ENCODE data around the gene POFUT2. TPM values are rescaled to one million over a fixed set of nuclear protein-coding genes. Genes with fewer than 3 reads are reported as not detected.

POFUT2 gene
- total and polyA plus RNA-seq, 7 donors = 2.5 to 31.3 (median 18.9) TPM

- H3K36me3 ChIP-seq = no peaks in the 10 kb centered on the region
- no peaks in the 10 kb centered on the region for H3K9me3 ChIP-seq
- DNase-seq = peak; percentile 70
- H3K27ac ChIP-seq = peak overlapping the region in 3 of 4 donors; percentile 69 to 80 (median 75)
- 25 to 63% methylated on average over 30 of the region's 30 CpGs for WGBS, 2 donors
- no peaks in the 10 kb centered on the region for H3K27me3 ChIP-seq
- TF ChIP-seq EP300 (IDR thresholded peaks at IDR 0.05) = no peak
- no peak for TF ChIP-seq POLR2A (IDR thresholded peaks at IDR 0.05)
- TF ChIP-seq CTCF (IDR thresholded peaks at IDR 0.05) = no peak
- TF ChIP-seq POLR2AphosphoS5 (IDR thresholded peaks at IDR 0.05) = no peak
- no peak overlapping the region for H3K4me3 ChIP-seq
- intact Hi-C loops (cut with DNase I) = no loop called here
- H3K4me1 ChIP-seq = peaks cover 0 to 24% (median 18%) of the 10 kb centered on the region in 4 donors
Measured at GRCh38 chr21:45329261-45330074, 41.8 kb upstream of the POFUT2 start.

- Histone ChIP-seq H3K27me3 (no peaks in the 10 kb centered on the region), H3K4me1 (peaks cover 0 to 31% (median 24%) of the 10 kb centered on the region in 4 donors), H3K4me3 (no peak overlapping the region), H3K9me3 (no peaks in the 10 kb centered on the region), H3K36me3 (no peaks in the 10 kb centered on the region), H3K27ac (peak overlapping the region in 2 of 4 donors; percentile 75 to 80)
- intact Hi-C loops (cut with DNase I) = no loop called here
- no peak for TF ChIP-seq POLR2A (IDR thresholded peaks at IDR 0.05)
- TF ChIP-seq CTCF (IDR thresholded peaks at IDR 0.05) = no peak
- WGBS, 2 donors = 82 to 87% methylated on average over 43 of the region's 43 CpGs
- peak; percentile 66 for DNase-seq
Measured at GRCh38 chr21:45328198-45329091, 40.8 kb upstream of the POFUT2 start.

- Histone ChIP-seq H3K27ac (no peak overlapping the region), H3K4me1 (peaks cover 0 to 39% (median 31%) of the 10 kb centered on the region in 4 donors), H3K36me3 (no peaks in the 10 kb centered on the region), H3K27me3 (no peaks in the 10 kb centered on the region), H3K4me3 (no peak overlapping the region), H3K9me3 (no peaks in the 10 kb centered on the region)
- 45 to 74% methylated on average over 23 of the region's 23 CpGs for WGBS, 2 donors
- intact Hi-C loops (cut with DNase I) = no loop called here
- peak; percentile 61 for DNase-seq
- no peak for TF ChIP-seq EP300 (IDR thresholded peaks at IDR 0.05)
- no peak for TF ChIP-seq CTCF (IDR thresholded peaks at IDR 0.05)
- no peak for TF ChIP-seq POLR2AphosphoS5 (IDR thresholded peaks at IDR 0.05)
- no peak for TF ChIP-seq POLR2A (IDR thresholded peaks at IDR 0.05)
Measured at GRCh38 chr21:45327441-45328197, 39.9 kb upstream of the POFUT2 start.

- no peaks in the 10 kb centered on the region for H3K36me3 ChIP-seq
- H3K27me3 ChIP-seq = no peaks in the 10 kb centered on the region
- H3K4me3 ChIP-seq = no peak overlapping the region
- H3K9me3 ChIP-seq = no peaks in the 10 kb centered on the region
- WGBS, 2 donors = 48 to 72% methylated on average over 8 of the region's 8 CpGs
- no peak overlapping the region for H3K27ac ChIP-seq
- H3K4me1 ChIP-seq = peaks cover 0 to 41% (median 33%) of the 10 kb centered on the region in 4 donors
- DNase-seq = peak; percentile 46
- TF ChIP-seq EP300 (IDR thresholded peaks at IDR 0.05) (no peak), CTCF (IDR thresholded peaks at IDR 0.05) (no peak), POLR2A (IDR thresholded peaks at IDR 0.05) (no peak), POLR2AphosphoS5 (IDR thresholded peaks at IDR 0.05) (no peak)
- intact Hi-C loops (cut with DNase I) = no loop called here
Measured at GRCh38 chr21:45326891-45327440, 39.3 kb upstream of the POFUT2 start.

All from sigmoid colon (tissue), 7 donors.